ENCODE data around the gene DUS1L.
A peak's percentile ranks its signal among the peaks of the same experiment; 100 is the strongest.

Gene DUS1L

GRCh38 chr17:82106688-82107305 lies 41.2 kb upstream of the DUS1L start:
- H3K79me2 ChIP-seq (ENCODE audit: insufficient read depth, low read length), result no peaks in the 10 kb centered on the region
- peak overlapping the region; percentile 61 for H3K4me3 ChIP-seq (ENCODE audit: low read depth, low read length, poor library complexity, severe bottlenecking)
- no peaks in the 10 kb centered on the region for H3K27me3 ChIP-seq (ENCODE audit: insufficient read depth, low read length)
- H2AFZ ChIP-seq (ENCODE audit: low read length), result peak overlapping the region; percentile 20; the same call in 1 of the 2 replicates
- H3F3A ChIP-seq (ENCODE audit: insufficient read depth, low read length), result no peaks in the 10 kb centered on the region
- no peaks in the 10 kb centered on the region for H3K9me3 ChIP-seq (ENCODE audit: low read length)
- TF ChIP-seq, protein P1, sequence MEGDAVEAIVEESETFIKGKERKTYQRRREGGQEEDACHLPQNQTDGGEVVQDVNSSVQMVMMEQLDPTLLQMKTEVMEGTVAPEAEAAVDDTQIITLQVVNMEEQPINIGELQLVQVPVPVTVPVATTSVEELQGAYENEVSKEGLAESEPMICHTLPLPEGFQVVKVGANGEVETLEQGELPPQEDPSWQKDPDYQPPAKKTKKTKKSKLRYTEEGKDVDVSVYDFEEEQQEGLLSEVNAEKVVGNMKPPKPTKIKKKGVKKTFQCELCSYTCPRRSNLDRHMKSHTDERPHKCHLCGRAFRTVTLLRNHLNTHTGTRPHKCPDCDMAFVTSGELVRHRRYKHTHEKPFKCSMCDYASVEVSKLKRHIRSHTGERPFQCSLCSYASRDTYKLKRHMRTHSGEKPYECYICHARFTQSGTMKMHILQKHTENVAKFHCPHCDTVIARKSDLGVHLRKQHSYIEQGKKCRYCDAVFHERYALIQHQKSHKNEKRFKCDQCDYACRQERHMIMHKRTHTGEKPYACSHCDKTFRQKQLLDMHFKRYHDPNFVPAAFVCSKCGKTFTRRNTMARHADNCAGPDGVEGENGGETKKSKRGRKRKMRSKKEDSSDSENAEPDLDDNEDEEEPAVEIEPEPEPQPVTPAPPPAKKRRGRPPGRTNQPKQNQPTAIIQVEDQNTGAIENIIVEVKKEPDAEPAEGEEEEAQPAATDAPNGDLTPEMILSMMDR (IDR thresholded peaks at IDR 0.05; ENCODE audit: low read length), result peak; percentile 3; the same call in 1 of the 2 replicates
- no peak for TF ChIP-seq EZH2 (IDR thresholded peaks at IDR 0.05; ENCODE audit: borderline replicate concordance, low read length)
- H3K4me1 ChIP-seq (ENCODE audit: insufficient read depth, low read length, severe bottlenecking), result peaks cover 51% of the 10 kb centered on the region
- H3K9ac ChIP-seq (ENCODE audit: low read length), result peak overlapping the region; percentile 68
- peak overlapping the region; percentile 81 for H3K4me2 ChIP-seq (ENCODE audit: low read length)
- H4K20me1 ChIP-seq (ENCODE audit: insufficient read depth, low read length), result no peaks in the 10 kb centered on the region
- H3K9me2 ChIP-seq (ENCODE audit: low read depth, low read length), result no peaks in the 10 kb centered on the region
- H3K27ac ChIP-seq (ENCODE audit: low read depth, low read length, poor library complexity, severe bottlenecking), result peak overlapping the region; percentile 41
- H3K36me3 ChIP-seq (ENCODE audit: insufficient read depth, low read length), result no peaks in the 10 kb centered on the region

DNA sequence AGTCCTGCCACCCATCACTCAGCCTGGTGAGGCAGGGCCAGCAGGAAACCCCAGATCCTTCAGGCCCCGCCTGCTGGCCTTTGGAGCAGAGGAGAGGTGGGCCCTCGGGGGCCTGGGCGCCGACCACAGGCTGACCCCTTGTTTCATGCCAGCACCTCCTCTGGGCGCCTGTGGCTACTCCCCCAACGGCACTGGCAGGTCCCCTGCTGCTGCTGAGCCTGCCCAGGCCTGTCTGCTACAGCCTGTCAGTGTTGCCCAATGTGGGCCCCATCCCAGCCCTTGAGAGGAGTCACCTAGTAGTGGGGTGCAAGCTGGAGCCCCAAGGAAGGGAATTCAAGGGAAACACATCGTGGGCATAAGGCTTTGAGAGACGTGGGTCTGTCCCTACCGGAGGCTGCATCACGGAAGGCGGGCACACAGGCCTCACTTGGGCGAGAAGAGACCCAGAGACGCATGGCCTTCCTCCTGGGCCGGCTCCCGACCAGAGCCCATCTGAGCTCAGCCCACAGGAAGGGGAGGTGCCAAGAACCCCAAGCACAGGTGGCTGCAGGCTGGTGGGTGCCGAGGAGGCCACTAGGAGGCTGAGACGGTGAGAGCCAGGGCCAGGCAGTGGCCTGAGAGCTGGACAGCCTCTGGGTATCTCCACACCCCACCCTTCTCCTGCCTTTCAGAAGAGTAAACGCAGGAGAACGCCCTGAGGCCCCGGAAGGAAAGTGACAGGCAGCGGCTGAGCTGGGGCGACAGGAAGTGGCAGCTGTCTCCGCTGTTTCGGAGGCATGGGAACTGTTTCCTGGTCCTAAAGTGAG lies 40.5 kb upstream of the DUS1L start:
- Histone ChIP-seq H3F3A (ENCODE audit: insufficient read depth, low read length) (no peaks in the 10 kb centered on the region), H3K9me3 (ENCODE audit: low read length) (no peaks in the 10 kb centered on the region), H3K79me2 (ENCODE audit: insufficient read depth, low read length) (no peaks in the 10 kb centered on the region), H3K9ac (ENCODE audit: low read length) (peak overlapping the region; percentile 68), H3K27ac (ENCODE audit: low read depth, low read length, poor library complexity, severe bottlenecking) (peak overlapping the region; percentile 41), H3K27me3 (ENCODE audit: insufficient read depth, low read length) (no peaks in the 10 kb centered on the region), H3K4me3 (ENCODE audit: low read depth, low read length, poor library complexity, severe bottlenecking) (peak overlapping the region; percentile 61), H3K4me2 (ENCODE audit: low read length) (peak overlapping the region; percentile 81), H3K4me1 (ENCODE audit: insufficient read depth, low read length, severe bottlenecking) (peaks cover 58% of the 10 kb centered on the region), H3K36me3 (ENCODE audit: insufficient read depth, low read length) (no peaks in the 10 kb centered on the region), H2AFZ (ENCODE audit: low read length) (peak overlapping the region; percentile 20; the same call in 1 of the 2 replicates), H4K20me1 (ENCODE audit: insufficient read depth, low read length) (no peaks in the 10 kb centered on the region), H3K9me2 (ENCODE audit: low read depth, low read length) (no peaks in the 10 kb centered on the region)
- TF ChIP-seq EZH2 (IDR thresholded peaks at IDR 0.05; ENCODE audit: borderline replicate concordance, low read length), result no peak
- TF ChIP-seq, protein P1 (IDR thresholded peaks at IDR 0.05; ENCODE audit: low read length), result peak; percentile 59; the same call in 1 of the 2 replicates

DNA sequence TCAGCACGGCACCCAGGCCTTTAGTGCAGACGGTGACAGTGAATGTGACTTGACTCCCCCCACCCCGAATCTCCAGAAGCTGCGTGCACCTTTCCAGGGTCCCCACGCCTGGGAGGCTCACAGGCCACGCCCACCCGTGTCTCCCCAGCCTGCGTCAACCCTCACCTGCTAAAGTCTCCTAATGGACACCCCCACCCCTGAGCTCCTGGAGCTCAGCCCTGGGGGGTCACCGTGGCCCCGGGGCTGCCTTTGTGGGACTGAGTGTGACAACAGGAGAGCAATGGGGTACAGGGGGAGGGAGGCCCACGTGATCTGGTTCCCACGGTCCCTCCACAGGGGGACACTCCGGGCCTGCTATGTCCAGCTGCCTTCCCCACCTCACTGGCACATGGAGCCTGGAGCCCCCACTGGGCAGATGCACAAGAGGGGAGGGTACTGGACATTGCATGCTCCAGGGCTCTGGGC lies 39.8 kb upstream of the DUS1L start:
- Histone ChIP-seq H3K9ac (ENCODE audit: low read length) (peak overlapping the region; percentile 68), H3F3A (ENCODE audit: insufficient read depth, low read length) (no peaks in the 10 kb centered on the region), H3K27me3 (ENCODE audit: insufficient read depth, low read length) (no peaks in the 10 kb centered on the region), H2AFZ (ENCODE audit: low read length) (no peak overlapping the region), H3K79me2 (ENCODE audit: insufficient read depth, low read length) (no peaks in the 10 kb centered on the region), H3K36me3 (ENCODE audit: insufficient read depth, low read length) (no peaks in the 10 kb centered on the region), H3K4me3 (ENCODE audit: low read depth, low read length, poor library complexity, severe bottlenecking) (peak overlapping the region; percentile 61), H3K9me3 (ENCODE audit: low read length) (no peaks in the 10 kb centered on the region), H3K4me1 (ENCODE audit: insufficient read depth, low read length, severe bottlenecking) (peaks cover 64% of the 10 kb centered on the region), H3K27ac (ENCODE audit: low read depth, low read length, poor library complexity, severe bottlenecking) (peak overlapping the region; percentile 41), H4K20me1 (ENCODE audit: insufficient read depth, low read length) (no peaks in the 10 kb centered on the region), H3K4me2 (ENCODE audit: low read length) (peak overlapping the region; percentile 81), H3K9me2 (ENCODE audit: low read depth, low read length) (no peaks in the 10 kb centered on the region)
- TF ChIP-seq, protein P1 (IDR thresholded peaks at IDR 0.05; ENCODE audit: low read length), result no peak
- TF ChIP-seq EZH2 (IDR thresholded peaks at IDR 0.05; ENCODE audit: borderline replicate concordance, low read length), result no peak
